CD4-positive, alpha-beta T cell (primary cell): ENCODE measurements around the gene ERG28. TPM values are rescaled to one million over a fixed set of nuclear protein-coding genes. Genes with fewer than 3 reads are reported as not detected.

Experiments
- ATAC-seq: fragments of 200-7000 bp; cut with Tn5 transposase; one replicate; pipeline ENCODE4 v1.10.0; 2022; ENCODE audit warnings: mild to moderate bottlenecking; ENCODE audit not compliant: poor library complexity
- CTCF ChIA-PET: fragments of 350-600 bp; sonication (Branson Sonifier 250); formaldehyde crosslinking; loops from one replicate; lab custom pipeline; 2021; ENCODE audit warnings: antibody characterized with exemption, inconsistent platforms; lab: Charles Lee
- POLR2A ChIA-PET: fragments of 350-600 bp; sonication (Branson Sonifier 250); formaldehyde crosslinking; loops from one replicate; lab custom pipeline; 2021; ENCODE audit warnings: antibody characterized with exemption, inconsistent platforms; lab: Charles Lee
- DNase-seq, 14 experiments: peaks; one replicate each; pipeline ENCODE4 v3.0.0-alpha.2; 2013 to 2020; ENCODE audit warnings: mixed read lengths in 2 of 14
- H3K27ac ChIP-seq, 2 donors: one replicate each; pipeline versions ENCODE4 v1.5.1 to v1.7.0; 2013; ENCODE audit warnings: low read length in 2 of 2, low read depth in 1 of 2, mild to moderate bottlenecking in 1 of 2
- H3K27me3 ChIP-seq, 2 experiments: 1 replicate in 1 of 2; 2 replicates in 1 of 2; pipeline versions ENCODE4 v1.6.1 to v1.7.0; 2013; ENCODE audit warnings: low read length in 2 of 2, control low read depth in 1 of 2, mild to moderate bottlenecking in 1 of 2, moderate library complexity in 1 of 2; ENCODE audit not compliant: insufficient read depth in 2 of 2, control insufficient read depth in 1 of 2
- H3K36me3 ChIP-seq: one replicate; pipeline ENCODE4 v1.6.1; 2013; ENCODE audit warnings: low read length, control low read depth; ENCODE audit not compliant: insufficient read depth
- H3K4me1 ChIP-seq: one replicate; pipeline ENCODE4 v1.6.1; 2013; ENCODE audit warnings: low read length, control low read depth; ENCODE audit not compliant: insufficient read depth
- H3K4me3 ChIP-seq: one replicate; pipeline ENCODE4 v1.5.1; 2013; ENCODE audit warnings: mild to moderate bottlenecking, low read length, moderate library complexity
- H3K9me3 ChIP-seq, 2 experiments: 1 replicate in 1 of 2; 2 replicates in 1 of 2; pipeline versions ENCODE4 v1.6.1 to v1.7.0; 2013; ENCODE audit warnings: low read length in 2 of 2, mild to moderate bottlenecking in 2 of 2, control low read depth in 1 of 2, moderate library complexity in 1 of 2; ENCODE audit not compliant: control insufficient read depth in 1 of 2, insufficient read depth in 1 of 2
- H3K27ac Mint-ChIP-seq: one replicate; pipeline ENCODE4 v1.8.0; 2020; ENCODE audit warnings: mixed read lengths
- H3K27me3 Mint-ChIP-seq: one replicate; pipeline ENCODE4 v1.8.0; 2021; ENCODE audit warnings: mixed read lengths
- H3K36me3 Mint-ChIP-seq: one replicate; pipeline ENCODE4 v1.8.0; 2021; ENCODE audit warnings: low read depth, mixed read lengths
- H3K4me1 Mint-ChIP-seq: one replicate; pipeline ENCODE4 v1.8.0; 2021; ENCODE audit warnings: low read depth, mixed read lengths
- H3K4me3 Mint-ChIP-seq: one replicate; pipeline ENCODE4 v1.8.0; 2020; ENCODE audit warnings: mild to moderate bottlenecking, mixed read lengths
- H3K9me3 Mint-ChIP-seq: one replicate; pipeline ENCODE4 v1.8.0; 2020; ENCODE audit warnings: mixed read lengths
- CTCF ChIP-seq: fragments of 200-600 bp; IDR thresholded peaks from one replicate; pipeline ENCODE4 v1.8.0; 2022; ENCODE audit warnings: antibody characterized with exemption, mild to moderate bottlenecking
- intact Hi-C, 2 experiments: fragments of 100-400 bp; cut with DNase I in 1 of 2; cut with micrococcal nuclease in 1 of 2; formaldehyde crosslinking; loops; one replicate each; pipeline versions ENCODE4 v1.15.1 to v1.9.0; 2023 to 2025; cut with DNase I, micrococcal nuclease
- total RNA-seq, 174 experiments: library from RNA in 2 of 174; stranded (reverse) in 2 of 174; gene quantifications; one replicate each; pipeline ENCODE4 v1.2.3 and lab custom pipeline; 2021 to 2026

The ERG28 gene
- total RNA-seq, 2 experiments from 2014 or later, result 5.7 to 5.8 TPM

DNA sequence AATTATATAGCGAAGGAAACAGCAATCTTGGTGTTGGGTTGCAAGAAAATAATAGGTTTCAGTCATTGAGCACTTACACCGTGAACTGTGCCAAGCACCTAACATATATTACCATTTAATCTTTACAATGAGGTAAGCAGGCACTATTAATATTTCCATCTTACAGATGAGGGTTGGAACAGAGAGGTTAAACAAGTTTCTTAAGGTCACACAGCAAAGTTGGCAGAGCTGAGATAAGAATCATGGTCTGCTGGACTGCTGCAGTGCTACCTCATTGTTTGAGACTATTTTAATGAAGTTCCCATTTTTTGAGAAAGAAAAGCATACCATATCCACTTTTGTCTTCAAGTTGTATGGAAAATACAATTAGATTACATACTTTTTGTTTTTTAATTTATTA is 1.7 kb downstream of the ERG28 start:
- Mint-ChIP-seq H3K36me3 (peaks cover 47% of the 10 kb centered on the region), H3K9me3 (no peaks in the 10 kb centered on the region), H3K4me3 (peak overlapping the region; percentile 43), H3K27ac (peak overlapping the region; percentile 58), H3K4me1 (peaks cover 50% of the 10 kb centered on the region), H3K27me3 (no peaks in the 10 kb centered on the region)
- ChIA-PET CTCF (interaction anchor here (3.3 to 5.8 kb wide), 2 partner anchors 81 to 82 kb away, joined by 14 to 47 read pairs; partner anchors contain the start of gene FLVCR2), POLR2A (no interaction called here)
- Histone ChIP-seq H3K36me3 (peaks cover 43% of the 10 kb centered on the region), H3K9me3 (no peaks in the 10 kb centered on the region), H3K27me3 (no peaks in the 10 kb centered on the region), H3K4me1 (peaks cover 18% of the 10 kb centered on the region), H3K27ac (no peak overlapping the region), H3K4me3 (no peak overlapping the region)
- ATAC-seq (no peak), DNase-seq (no peak)
- TF ChIP-seq CTCF, result no peak
- intact Hi-C loops, result loop anchor here (5.0 to 10.0 kb wide), 4 partner anchors 137 to 1167 kb away; partner anchors contain the start of genes BATF (in 1 of the 2), GPATCH2L (in 1 of the 2), ISCA2 (in 1 of the 2) and NPC2 (in 1 of the 2)

DNA sequence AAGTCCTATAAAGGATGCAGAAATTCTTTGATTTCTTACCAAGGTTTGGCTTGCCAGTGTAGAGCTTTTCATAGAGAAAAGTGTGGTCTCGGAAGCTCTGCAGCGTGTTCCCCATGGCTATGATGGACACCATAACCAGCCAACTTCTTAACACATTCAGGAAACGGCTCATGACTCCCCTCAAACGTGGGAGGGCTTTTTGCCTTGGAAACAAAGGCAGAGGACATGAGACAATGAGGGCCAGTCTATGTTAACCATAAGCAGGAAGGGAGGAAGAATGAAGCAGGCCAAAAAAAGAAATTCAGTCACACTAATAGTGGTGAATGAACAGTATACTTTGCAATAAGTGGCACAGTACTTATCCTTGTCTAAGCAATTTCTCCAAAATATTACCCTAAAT is 3.3 kb downstream of the ERG28 start:
- Histone ChIP-seq H3K27me3 (no peaks in the 10 kb centered on the region), H3K36me3 (peaks cover 51% of the 10 kb centered on the region), H3K4me1 (peaks cover 15% of the 10 kb centered on the region), H3K27ac (no peak overlapping the region), H3K9me3 (no peaks in the 10 kb centered on the region), H3K4me3 (no peak overlapping the region)
- peaks cover 43% of the 10 kb centered on the region for H3K4me1 Mint-ChIP-seq
- peaks cover 59% of the 10 kb centered on the region for H3K36me3 Mint-ChIP-seq
- ATAC-seq (no peak), DNase-seq (no peak)
- H3K27ac Mint-ChIP-seq, result no peak overlapping the region
- no peak for TF ChIP-seq CTCF
- H3K9me3 Mint-ChIP-seq, result no peaks in the 10 kb centered on the region
- H3K4me3 Mint-ChIP-seq, result no peak overlapping the region
- no peaks in the 10 kb centered on the region for H3K27me3 Mint-ChIP-seq
- ChIA-PET CTCF (interaction anchor here (0.6 to 5.8 kb wide), 2 partner anchors 24 to 80 kb away, joined by 3 to 47 read pairs; partner anchors contain the start of gene FLVCR2), POLR2A (interaction anchor here (1.1 kb wide), 1 partner anchor 161 kb away, joined by 3 read pairs; no protein-coding TSS in a partner anchor)
- intact Hi-C loops, result loop anchor here (5.0 to 10.0 kb wide), 4 partner anchors 135 to 1165 kb away; partner anchors contain the start of genes BATF (in 1 of the 2), GPATCH2L (in 1 of the 2), ISCA2 (in 1 of the 2) and NPC2 (in 1 of the 2)

DNA sequence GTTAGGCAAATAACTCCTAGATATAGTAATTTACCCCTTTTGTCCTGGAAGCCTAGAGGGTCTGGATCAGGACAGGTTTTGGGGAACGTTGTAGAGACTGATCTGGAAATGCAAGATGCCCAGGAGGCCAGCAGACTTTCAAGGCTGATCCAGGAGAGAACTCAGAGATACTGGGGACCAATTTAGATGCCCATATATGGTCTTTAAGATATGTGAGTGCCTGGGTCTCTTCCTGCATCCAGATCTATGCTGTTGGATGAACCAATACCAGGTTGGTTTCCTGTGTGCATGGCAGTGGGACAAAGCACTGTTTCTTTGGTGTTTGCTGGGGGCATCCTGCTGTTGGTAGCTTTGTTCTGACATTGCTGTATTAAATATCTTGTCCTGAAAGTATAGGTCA is 5.4 kb downstream of the ERG28 start:
- TF ChIP-seq CTCF, result no peak
- peaks cover 65% of the 10 kb centered on the region for H3K36me3 Mint-ChIP-seq
- ChIA-PET CTCF (interaction anchor here (1.2 to 5.8 kb wide), 4 partner anchors 11 to 78 kb away, joined by 4 to 47 read pairs (median 6); partner anchors contain the start of gene FLVCR2), POLR2A (interaction anchor here (1.6 to 3.1 kb wide), 2 partner anchors 18 to 78 kb away, joined by 4 to 23 read pairs; partner anchors contain the start of gene FLVCR2)
- no peaks in the 10 kb centered on the region for H3K9me3 ChIP-seq
- ATAC-seq, result no peak
- H3K4me1 ChIP-seq, result peaks cover 10% of the 10 kb centered on the region
- H3K27me3 ChIP-seq, result no peaks in the 10 kb centered on the region
- H3K27ac ChIP-seq, result no peak overlapping the region
- DNase-seq, result no peak
- no peaks in the 10 kb centered on the region for H3K27me3 Mint-ChIP-seq
- no peak overlapping the region for H3K4me3 Mint-ChIP-seq
- no peak overlapping the region for H3K4me3 ChIP-seq
- no peak overlapping the region for H3K27ac Mint-ChIP-seq
- H3K36me3 ChIP-seq, result peaks cover 72% of the 10 kb centered on the region
- no peaks in the 10 kb centered on the region for H3K9me3 Mint-ChIP-seq
- intact Hi-C loops, result loop anchor here (2.0 to 10.0 kb wide), 5 partner anchors 133 to 1163 kb away; partner anchors contain the start of genes BATF (in 1 of the 2), GPATCH2L (in 1 of the 2), ISCA2 (in 1 of the 2) and NPC2 (in 1 of the 2)
- H3K4me1 Mint-ChIP-seq, result peaks cover 26% of the 10 kb centered on the region
